ENCODE measurements around the gene STYXL1.
"Not testable (repeated sequence)": the region's sequence is repeated elsewhere in the genome, so short reads cannot be mapped to it uniquely, and the experiment has no call there.

STYXL1 gene

DNA sequence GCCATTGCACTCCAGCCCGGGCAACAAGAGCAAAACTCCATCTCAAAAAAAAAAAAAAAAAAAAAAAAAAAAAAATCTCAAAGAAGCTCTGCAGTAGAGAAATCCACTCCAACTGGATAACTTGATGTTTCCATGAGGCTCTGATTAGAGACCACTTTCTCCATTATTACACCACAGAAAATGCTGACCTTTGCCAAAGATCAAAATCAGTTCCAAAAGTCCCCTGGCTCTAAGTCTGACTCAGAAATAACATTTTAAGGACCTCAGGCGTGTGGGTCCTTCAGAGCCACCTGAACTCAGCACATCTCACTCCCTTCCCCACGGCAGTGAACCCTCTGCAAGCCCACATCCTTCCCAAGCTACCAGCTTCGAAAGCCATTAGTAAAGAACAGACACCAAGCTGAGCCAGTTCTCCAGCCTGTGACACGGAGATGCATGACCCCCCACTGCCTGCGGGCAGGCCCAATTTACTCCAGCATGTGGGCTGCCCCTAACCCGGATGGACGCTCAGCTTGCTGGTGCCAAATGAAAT is 39.6 kb downstream of the STYXL1 start:
- DNase-seq (ENCODE audit: low read depth in 1 of 2, low spot score in 1 of 2), result no peak
- Histone ChIP-seq H3K4me3 (replicated peaks; ENCODE audit: insufficient read depth, low read length) (no peak overlapping the region), H3K27ac (replicated peaks) (no peak overlapping the region), H3K27me3 (ENCODE audit: insufficient read depth, poor library complexity, severe bottlenecking) (no peaks in the 10 kb centered on the region)
- no peak for TF ChIP-seq CTCF (IDR thresholded peaks at IDR 0.05; ENCODE audit: insufficient read depth, low read length)
- no peak for TF ChIP-seq REST (IDR thresholded peaks at IDR 0.05; ENCODE audit: insufficient replicate concordance, low read depth)
- no peak for TF ChIP-seq SPI1 (IDR thresholded peaks at IDR 0.05; ENCODE audit: borderline replicate concordance, low read depth)
- no peak for TF ChIP-seq POLR2AphosphoS5 (IDR thresholded peaks at IDR 0.05; ENCODE audit: low read depth)
- no peak for TF ChIP-seq GABPA (IDR thresholded peaks at IDR 0.05; ENCODE audit: low read depth)

GRCh38 chr7:76005004-76005403 is 42.8 kb downstream of the STYXL1 start:
- not testable (repeated sequence) for H3K4me3 ChIP-seq (replicated peaks; ENCODE audit: insufficient read depth, low read length); DNase-seq (ENCODE audit: low read depth in 1 of 2, low spot score in 1 of 2); H3K27me3 ChIP-seq (ENCODE audit: insufficient read depth, poor library complexity, severe bottlenecking); H3K27ac ChIP-seq (replicated peaks)

DNA sequence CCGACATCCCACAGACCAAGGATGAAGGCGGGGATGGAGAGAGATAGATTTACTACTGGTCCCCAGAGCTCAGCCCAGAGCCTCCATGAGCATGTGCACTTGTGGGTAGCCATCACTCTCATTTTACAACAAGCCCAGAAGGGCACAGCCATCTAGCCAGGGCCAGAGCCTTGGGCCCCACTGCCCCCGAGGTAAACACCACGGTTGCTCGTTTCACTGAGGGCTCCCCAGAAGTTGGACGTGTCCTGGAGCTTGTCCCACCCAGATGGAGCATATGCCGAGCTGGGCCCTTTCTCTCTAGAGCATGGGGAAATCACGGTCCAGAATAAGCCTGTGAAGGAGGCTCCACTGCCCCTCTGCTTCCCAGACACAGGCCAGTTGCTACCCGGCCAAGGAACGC is 44.4 kb downstream of the STYXL1 start:
- no peak for DNase-seq (ENCODE audit: low read depth in 1 of 2, low spot score in 1 of 2)
- H3K27me3 ChIP-seq (ENCODE audit: insufficient read depth, poor library complexity, severe bottlenecking), result no peaks in the 10 kb centered on the region
- no peak overlapping the region for H3K4me3 ChIP-seq (replicated peaks; ENCODE audit: insufficient read depth, low read length)
- TF ChIP-seq CTCF (IDR thresholded peaks at IDR 0.05; ENCODE audit: insufficient read depth, low read length) (no peak), SPI1 (IDR thresholded peaks at IDR 0.05; ENCODE audit: borderline replicate concordance, low read depth) (no peak), REST (IDR thresholded peaks at IDR 0.05; ENCODE audit: insufficient replicate concordance, low read depth) (no peak), POLR2AphosphoS5 (IDR thresholded peaks at IDR 0.05; ENCODE audit: low read depth) (no peak), GABPA (IDR thresholded peaks at IDR 0.05; ENCODE audit: low read depth) (no peak)
- no peak overlapping the region for H3K27ac ChIP-seq (replicated peaks)

GRCh38 chr7:76002822-76003221 is 45.0 kb downstream of the STYXL1 start:
- Histone ChIP-seq H3K4me3 (replicated peaks; ENCODE audit: insufficient read depth, low read length) (no peak overlapping the region), H3K27me3 (ENCODE audit: insufficient read depth, poor library complexity, severe bottlenecking) (no peaks in the 10 kb centered on the region), H3K27ac (replicated peaks) (no peak overlapping the region)
- TF ChIP-seq CTCF (IDR thresholded peaks at IDR 0.05; ENCODE audit: insufficient read depth, low read length) (no peak), GABPA (IDR thresholded peaks at IDR 0.05; ENCODE audit: low read depth) (no peak), POLR2AphosphoS5 (IDR thresholded peaks at IDR 0.05; ENCODE audit: low read depth) (no peak), SPI1 (IDR thresholded peaks at IDR 0.05; ENCODE audit: borderline replicate concordance, low read depth) (no peak), REST (IDR thresholded peaks at IDR 0.05; ENCODE audit: insufficient replicate concordance, low read depth) (no peak)
- no peak for DNase-seq (ENCODE audit: low read depth in 1 of 2, low spot score in 1 of 2)
